HG02678 (cell line): Measurements from ENCODE around the gene HIKESHI.
"Not testable (repeated sequence)": the region's sequence is repeated elsewhere in the genome, so short reads cannot be mapped to it uniquely, and the experiment has no call there.

Experiments used
- ATAC-seq: cut with Tn5 transposase; IDR thresholded peaks from one replicate; pipeline ENCODE4 v1.9.1; 2021; ENCODE audit warnings: mild to moderate bottlenecking, moderate library complexity; ENCODE audit not compliant: unreplicated experiment

The HIKESHI gene

GRCh38 chr11:86292912-86293616 lies 9.0 kb upstream of the HIKESHI start:
- ATAC-seq: peak; percentile 59

GRCh38 chr11:86294026-86294425 lies 8.0 kb upstream of the HIKESHI start:
- no peak for ATAC-seq

- ATAC-seq: no peak
Observed at GRCh38 chr11:86301742-86302091, 323 bp upstream of the HIKESHI start.

GRCh38 chr11:86303257-86303656 lies 1.2 kb downstream of the HIKESHI start:
- no peak for ATAC-seq

- not testable (repeated sequence) for ATAC-seq
Observed at GRCh38 chr11:86308710-86309109, 6.7 kb downstream of the HIKESHI start.

GRCh38 chr11:86313793-86314192 lies 11.8 kb downstream of the HIKESHI start:
- ATAC-seq: no peak

GRCh38 chr11:86314636-86315035 lies 12.6 kb downstream of the HIKESHI start:
- ATAC-seq: no peak

- no peak for ATAC-seq
Observed at GRCh38 chr11:86335131-86335767, 33.2 kb downstream of the HIKESHI start.

- no peak for ATAC-seq
Observed at GRCh38 chr11:86337227-86337626, 35.2 kb downstream of the HIKESHI start.

GRCh38 chr11:86341382-86341781 lies 39.3 kb downstream of the HIKESHI start:
- no peak for ATAC-seq

GRCh38 chr11:86346513-86346912 lies 44.5 kb downstream of the HIKESHI start:
- ATAC-seq: no peak

GRCh38 chr11:86355256-86355655 lies 53.2 kb downstream of the HIKESHI start:
- ATAC-seq: no peak

- ATAC-seq: not testable (repeated sequence)
Observed at GRCh38 chr11:86357412-86357811, 55.4 kb downstream of the HIKESHI start.

GRCh38 chr11:86358720-86359119 lies 56.7 kb downstream of the HIKESHI start:
- no peak for ATAC-seq

GRCh38 chr11:86360775-86361395 lies 58.8 kb downstream of the HIKESHI start:
- no peak for ATAC-seq

- no peak for ATAC-seq
Observed at GRCh38 chr11:86363424-86363823, 61.4 kb downstream of the HIKESHI start.

GRCh38 chr11:86365546-86365945 lies 63.5 kb downstream of the HIKESHI start:
- ATAC-seq: no peak

GRCh38 chr11:86369668-86370067 lies 67.6 kb downstream of the HIKESHI start:
- no peak for ATAC-seq

GRCh38 chr11:86370171-86370570 lies 68.1 kb downstream of the HIKESHI start:
- no peak for ATAC-seq

GRCh38 chr11:86370922-86371594 lies 69.0 kb downstream of the HIKESHI start:
- no peak for ATAC-seq

GRCh38 chr11:86372041-86372440 lies 70.0 kb downstream of the HIKESHI start:
- no peak for ATAC-seq

- ATAC-seq: no peak
Observed at GRCh38 chr11:86372586-86372985, 70.5 kb downstream of the HIKESHI start.
